SU-DHL-6 (cell line): ENCODE measurements around the gene CNTN2.

ENCODE experiments used
- H2AFZ ChIP-seq: fragments of 200-600 bp; sonication (generic); 2 replicates; pipeline ENCODE4 v1.6.1; 2014; ENCODE audit warnings: low read depth, mild to moderate bottlenecking, moderate library complexity, mixed read lengths, antibody characterized with exemption, low read length; ENCODE audit not compliant: severe bottlenecking
- H3F3A ChIP-seq: fragments of 200-600 bp; shearing (Covaris generic); 2 replicates; pipeline ENCODE4 v1.6.0; 2016; ENCODE audit warnings: antibody characterized with exemption, mild to moderate bottlenecking; ENCODE audit not compliant: insufficient read depth
- H3K27ac ChIP-seq: fragments of 200-600 bp; sonication (generic); 2 replicates; pipeline ENCODE4 v1.5.1; 2016; ENCODE audit warnings: low read depth, mild to moderate bottlenecking, low read length, moderate library complexity, mixed read lengths
- H3K27me3 ChIP-seq: fragments of 200-600 bp; sonication (generic), shearing (Covaris generic); 2 replicates; pipeline ENCODE4 v1.6.0; 2014; ENCODE audit warnings: mild to moderate bottlenecking, low read length
- H3K36me3 ChIP-seq: fragments of 200-600 bp; sonication (generic); 2 replicates; pipeline ENCODE4 v1.6.1; 2014; ENCODE audit warnings: mild to moderate bottlenecking, low read length, mixed read lengths
- H3K4me2 ChIP-seq: fragments of 300-600, 200-600 bp; shearing (Covaris generic), sonication (generic); 2 replicates; pipeline ENCODE4 v1.6.0; 2014; ENCODE audit warnings: low read length, low read depth, mild to moderate bottlenecking; ENCODE audit not compliant: poor library complexity, severe bottlenecking
- H3K4me3 ChIP-seq: fragments of 200-600 bp; sonication (generic); 2 replicates; pipeline ENCODE4 v1.5.1; 2014; ENCODE audit warnings: antibody characterized with exemption, low read length, mild to moderate bottlenecking, mixed read lengths; ENCODE audit not compliant: insufficient read depth, poor library complexity, severe bottlenecking
- H3K79me2 ChIP-seq: fragments of 200-600 bp; sonication (generic); 2 replicates; pipeline ENCODE4 v1.6.1; 2014; ENCODE audit warnings: mild to moderate bottlenecking, low read length, moderate library complexity; ENCODE audit not compliant: insufficient read depth
- H3K9ac ChIP-seq: fragments of 200-600 bp; sonication (generic); 2 replicates; pipeline ENCODE4 v1.7.0; 2014; ENCODE audit warnings: mild to moderate bottlenecking, low read length
- H3K9me2 ChIP-seq: fragments of 200-600 bp; sonication (generic); replicated peaks from 2 replicates; pipeline ENCODE4 v1.6.1; 2014; ENCODE audit warnings: low read length; ENCODE audit not compliant: insufficient read depth
- H3K9me3 ChIP-seq: fragments of 200-600 bp; sonication (generic); 2 replicates; pipeline ENCODE4 v1.6.1; 2014; ENCODE audit warnings: low read length, mixed read lengths; ENCODE audit not compliant: insufficient read depth
- H4K20me1 ChIP-seq: fragments of 200-600 bp; sonication (generic); 2 replicates; pipeline ENCODE4 v1.6.1; 2014; ENCODE audit warnings: low read depth, mild to moderate bottlenecking, antibody characterized with exemption, low read length, moderate library complexity, mixed read lengths
- CTCF ChIP-seq: fragments of 200-600 bp; sonication (generic); IDR thresholded peaks from one replicate; pipeline ENCODE4 v1.5.1; 2017; ENCODE audit warnings: antibody characterized with exemption, mild to moderate bottlenecking, low read length, moderate library complexity; ENCODE audit not compliant: insufficient read depth, poor library complexity, severe bottlenecking
- EZH2phosphoT487 ChIP-seq: fragments of 200-600 bp; sonication (generic), shearing (Covaris generic); conservative IDR thresholded peaks from 2 replicates; pipeline ENCODE4 v1.6.1; 2018; ENCODE audit warnings: mild to moderate bottlenecking, antibody characterized with exemption, low read length, moderate library complexity, mixed read lengths

CNTN2 gene

GRCh38 chr1:205038132-205038786, 4.8 kb upstream of the CNTN2 start:
- H4K20me1 ChIP-seq = no peaks in the 10 kb centered on the region
- no peak overlapping the region for H3K4me3 ChIP-seq
- H3K4me2 ChIP-seq = no peak overlapping the region
- no peaks in the 10 kb centered on the region for H3K36me3 ChIP-seq
- no peak overlapping the region for H3K27ac ChIP-seq
- no peaks in the 10 kb centered on the region for H3K27me3 ChIP-seq
- no peaks in the 10 kb centered on the region for H3K9me2 ChIP-seq
- TF ChIP-seq EZH2phosphoT487 (no peak), CTCF (no peak)
- no peaks in the 10 kb centered on the region for H3K79me2 ChIP-seq
- no peak overlapping the region for H2AFZ ChIP-seq
- no peaks in the 10 kb centered on the region for H3F3A ChIP-seq
- H3K9me3 ChIP-seq = no peaks in the 10 kb centered on the region
- no peak overlapping the region for H3K9ac ChIP-seq

GRCh38 chr1:205041001-205041715, 1.9 kb upstream of the CNTN2 start:
- Histone ChIP-seq H3K9me3 (no peaks in the 10 kb centered on the region), H3K9me2 (no peaks in the 10 kb centered on the region), H4K20me1 (no peaks in the 10 kb centered on the region), H3K9ac (no peak overlapping the region), H2AFZ (no peak overlapping the region), H3K4me3 (no peak overlapping the region), H3F3A (no peaks in the 10 kb centered on the region), H3K79me2 (no peaks in the 10 kb centered on the region), H3K27me3 (no peaks in the 10 kb centered on the region), H3K27ac (no peak overlapping the region), H3K36me3 (no peaks in the 10 kb centered on the region), H3K4me2 (no peak overlapping the region)
- TF ChIP-seq CTCF (no peak), EZH2phosphoT487 (no peak)

GRCh38 chr1:205041998-205042910, 758 bp upstream of the CNTN2 start:
- TF ChIP-seq EZH2phosphoT487 (no peak), CTCF (no peak)
- Histone ChIP-seq H3K4me2 (no peak overlapping the region), H3K9ac (no peak overlapping the region), H3K36me3 (no peaks in the 10 kb centered on the region), H3K4me3 (no peak overlapping the region), H2AFZ (no peak overlapping the region), H3F3A (no peaks in the 10 kb centered on the region), H4K20me1 (no peaks in the 10 kb centered on the region), H3K27ac (no peak overlapping the region), H3K27me3 (no peaks in the 10 kb centered on the region), H3K9me3 (no peaks in the 10 kb centered on the region), H3K9me2 (no peaks in the 10 kb centered on the region), H3K79me2 (no peaks in the 10 kb centered on the region)
